Measurements from ENCODE around the gene RMP24.

Gene RMP24

DNA sequence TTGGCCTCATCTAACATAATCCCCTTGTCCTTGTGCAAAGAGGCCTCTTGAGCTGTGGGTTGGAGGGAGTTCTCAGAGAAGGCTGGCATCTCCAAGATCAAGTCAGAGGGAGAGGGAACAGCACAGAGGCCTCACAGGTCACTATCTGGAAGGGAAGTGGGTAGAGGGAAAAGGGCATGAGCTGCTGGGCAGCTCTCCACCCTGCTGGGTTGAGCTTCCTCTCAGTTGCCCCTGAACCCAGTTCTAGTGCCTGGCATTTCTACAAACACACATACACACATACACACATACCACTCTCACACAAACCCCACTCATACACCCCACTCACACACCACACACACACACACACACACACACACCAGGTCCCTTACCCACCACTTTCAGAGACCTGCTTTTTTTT lies 30.3 kb upstream of the RMP24 start:
- TF ChIP-seq, protein P1, sequence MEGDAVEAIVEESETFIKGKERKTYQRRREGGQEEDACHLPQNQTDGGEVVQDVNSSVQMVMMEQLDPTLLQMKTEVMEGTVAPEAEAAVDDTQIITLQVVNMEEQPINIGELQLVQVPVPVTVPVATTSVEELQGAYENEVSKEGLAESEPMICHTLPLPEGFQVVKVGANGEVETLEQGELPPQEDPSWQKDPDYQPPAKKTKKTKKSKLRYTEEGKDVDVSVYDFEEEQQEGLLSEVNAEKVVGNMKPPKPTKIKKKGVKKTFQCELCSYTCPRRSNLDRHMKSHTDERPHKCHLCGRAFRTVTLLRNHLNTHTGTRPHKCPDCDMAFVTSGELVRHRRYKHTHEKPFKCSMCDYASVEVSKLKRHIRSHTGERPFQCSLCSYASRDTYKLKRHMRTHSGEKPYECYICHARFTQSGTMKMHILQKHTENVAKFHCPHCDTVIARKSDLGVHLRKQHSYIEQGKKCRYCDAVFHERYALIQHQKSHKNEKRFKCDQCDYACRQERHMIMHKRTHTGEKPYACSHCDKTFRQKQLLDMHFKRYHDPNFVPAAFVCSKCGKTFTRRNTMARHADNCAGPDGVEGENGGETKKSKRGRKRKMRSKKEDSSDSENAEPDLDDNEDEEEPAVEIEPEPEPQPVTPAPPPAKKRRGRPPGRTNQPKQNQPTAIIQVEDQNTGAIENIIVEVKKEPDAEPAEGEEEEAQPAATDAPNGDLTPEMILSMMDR (IDR thresholded peaks at IDR 0.05; ENCODE audit: insufficient read depth, low read length, missing control alignments), result no peak
- ChIA-PET CTCF (interaction anchor here (1.2 to 2.0 kb wide), 2 partner anchors 8 to 19 kb away, joined by 3 to 19 read pairs; no protein-coding TSS in a partner anchor), POLR2A (no interaction called here)
- H3K4me3 ChIP-seq (ENCODE audit: low read depth, low read length), result no peak overlapping the region
- no peak for DNase-seq (ENCODE audit: low read depth, low spot score)

DNA sequence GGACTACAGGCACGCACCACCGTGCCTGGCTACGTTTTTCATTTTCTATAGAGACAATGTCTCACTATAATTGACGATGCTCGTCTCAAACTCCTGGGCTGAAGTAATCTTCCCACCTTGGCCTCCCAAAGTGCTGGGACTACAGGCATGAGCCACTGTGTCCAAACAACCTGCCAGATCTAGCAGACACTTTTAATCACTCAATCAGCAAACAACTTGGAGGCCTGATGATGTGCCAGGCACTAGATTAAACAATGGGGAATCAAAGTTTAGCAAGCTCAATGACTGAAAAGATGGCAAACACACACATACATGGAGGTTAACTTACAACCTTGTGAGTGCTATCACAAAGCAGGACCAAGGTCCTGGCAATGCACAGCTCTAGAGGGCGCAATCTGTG lies 29.8 kb upstream of the RMP24 start:
- H3K4me3 ChIP-seq (ENCODE audit: low read depth, low read length), result no peak overlapping the region
- CTCF ChIA-PET, result interaction anchor here (2.0 kb wide), 1 partner anchor 8 kb away, joined by 19 read pairs; no protein-coding TSS in a partner anchor

DNA sequence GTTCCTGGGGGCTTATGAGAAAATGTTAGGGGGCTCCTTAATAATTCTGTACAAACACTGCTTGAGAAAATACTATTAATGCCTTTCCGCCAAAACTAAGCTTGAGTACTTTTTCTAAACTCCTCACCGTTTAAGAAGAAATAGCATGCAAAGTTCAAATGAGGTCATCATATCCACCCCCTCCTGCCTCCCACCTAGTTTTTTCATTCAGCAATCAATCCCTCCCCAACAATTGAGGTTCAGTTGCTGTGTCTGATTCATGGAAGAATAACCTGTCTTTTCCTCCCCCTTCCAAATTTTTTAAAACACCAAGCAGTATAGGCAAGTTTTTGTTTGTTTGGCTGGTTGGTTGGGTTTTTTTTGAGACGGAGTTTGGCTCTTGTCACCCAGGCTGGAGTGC lies 24.4 kb upstream of the RMP24 start:
- DNase-seq (ENCODE audit: low read depth, low spot score), result no peak
- CTCF ChIA-PET, result interaction anchor here (1.2 to 1.5 kb wide), 2 partner anchors 192 to 561 kb away, joined by 3 read pairs; no protein-coding TSS in a partner anchor
- TF ChIP-seq, protein P1 (IDR thresholded peaks at IDR 0.05; ENCODE audit: insufficient read depth, low read length, missing control alignments), result no peak
- no peak overlapping the region for H3K4me3 ChIP-seq (ENCODE audit: low read depth, low read length)
- POLR2A ChIA-PET, result no interaction called here

More for the DNA sequence above, 29.8 kb upstream of the RMP24 start:
- DNase-seq (ENCODE audit: low read depth, low spot score), result no peak
- POLR2A ChIA-PET, result no interaction called here
- TF ChIP-seq, protein P1 (IDR thresholded peaks at IDR 0.05; ENCODE audit: insufficient read depth, low read length, missing control alignments), result no peak

DNA sequence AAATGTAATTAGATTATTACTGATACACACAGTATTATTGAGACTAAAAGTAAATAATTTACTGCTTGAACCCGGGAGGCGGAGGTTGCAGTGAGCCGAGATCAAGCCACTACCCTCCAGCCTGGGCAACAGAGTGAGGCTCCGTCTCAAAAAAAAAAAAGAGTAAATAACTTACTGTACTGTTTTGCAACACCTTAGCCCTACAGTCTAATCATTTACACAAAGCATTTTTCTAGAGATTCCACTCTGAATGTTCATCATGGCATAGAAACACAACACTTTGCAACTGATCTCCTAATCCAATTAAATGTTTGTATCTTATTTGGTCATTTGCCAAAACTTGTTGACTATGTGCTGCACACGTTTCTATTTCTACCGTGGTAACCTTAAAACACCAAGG lies 23.4 kb upstream of the RMP24 start:
- ChIA-PET POLR2A (no interaction called here), CTCF (interaction anchor here (1.6 to 2.1 kb wide), 5 partner anchors 11 to 563 kb away, joined by 4 to 22 read pairs (median 17); partner anchors contain the start of gene RMP24)
- TF ChIP-seq, protein P1 (IDR thresholded peaks at IDR 0.05; ENCODE audit: insufficient read depth, low read length, missing control alignments), result no peak
- H3K4me3 ChIP-seq (ENCODE audit: low read depth, low read length), result no peak overlapping the region
- no peak for DNase-seq (ENCODE audit: low read depth, low spot score)

DNA sequence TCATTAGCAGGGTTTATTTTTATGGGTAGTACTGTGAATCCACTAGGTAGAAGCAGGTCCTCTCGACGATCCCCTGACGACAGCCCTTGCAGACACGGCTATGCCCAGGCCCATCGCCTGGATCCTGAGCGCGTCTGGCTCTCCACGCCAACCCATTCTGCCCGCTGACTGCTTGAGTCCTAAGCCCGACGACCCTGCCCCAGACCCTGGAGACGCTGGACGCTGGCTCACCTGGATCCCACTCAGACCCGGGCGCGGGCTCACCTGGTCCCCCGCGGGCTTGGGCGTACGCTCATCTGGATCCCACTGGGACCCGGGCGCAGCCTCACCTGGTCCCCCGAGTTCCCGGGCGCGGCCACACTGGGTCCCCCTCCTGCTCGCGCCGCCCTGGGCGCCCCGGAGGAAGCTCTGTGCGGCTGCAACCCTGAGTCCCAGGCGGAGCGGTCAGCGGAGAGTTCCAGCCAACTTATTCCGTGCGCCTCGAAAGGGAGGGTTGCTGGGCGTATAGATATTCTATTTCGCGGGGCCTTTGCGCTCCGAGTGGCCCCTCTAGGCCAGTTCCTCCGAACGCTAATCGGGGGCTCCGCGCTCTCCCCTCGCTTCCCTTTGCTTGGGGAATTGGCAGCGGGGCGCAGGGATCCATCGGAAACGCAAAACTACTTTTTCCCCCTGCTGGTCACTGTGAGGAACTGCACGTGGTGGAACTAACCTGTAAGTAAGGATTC lies 22.4 kb upstream of the RMP24 start:
- ChIA-PET POLR2A (no interaction called here), CTCF (interaction anchor here (0.6 to 2.1 kb wide), 28 partner anchors 8 to 944 kb away, joined by 3 to 22 read pairs (median 4); partner anchors contain the start of gene RMP24)
- TF ChIP-seq, protein P1 (IDR thresholded peaks at IDR 0.05; ENCODE audit: insufficient read depth, low read length, missing control alignments), result peak; percentile 85
- no peak for DNase-seq (ENCODE audit: low read depth, low spot score)
- peak overlapping the region; percentile 66 for H3K4me3 ChIP-seq (ENCODE audit: low read depth, low read length)

DNA sequence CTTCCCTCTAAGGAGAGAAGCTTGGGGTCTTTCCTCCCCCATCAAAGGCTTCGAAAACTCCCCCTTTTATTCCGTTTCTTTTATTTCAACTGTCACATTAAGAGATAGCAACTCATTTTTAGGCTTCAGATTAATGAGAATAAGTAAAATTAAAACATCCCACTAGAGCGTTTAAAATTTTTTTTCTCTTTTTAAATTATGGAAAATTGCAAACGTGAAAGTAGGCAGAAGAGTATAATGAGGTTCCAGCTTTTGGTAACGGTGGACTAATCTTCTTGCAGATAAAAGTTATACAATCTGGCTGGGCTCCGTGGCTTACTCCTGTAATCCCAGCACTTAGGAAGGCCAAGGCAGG lies 21.9 kb upstream of the RMP24 start:
- TF ChIP-seq, protein P1 (IDR thresholded peaks at IDR 0.05; ENCODE audit: insufficient read depth, low read length, missing control alignments), result no peak
- POLR2A ChIA-PET, result no interaction called here
- CTCF ChIA-PET, result interaction anchor here (0.6 to 2.1 kb wide), 29 partner anchors 9 to 944 kb away, joined by 3 to 22 read pairs (median 4); partner anchors contain the start of gene RMP24
- DNase-seq (ENCODE audit: low read depth, low spot score), result no peak
- H3K4me3 ChIP-seq (ENCODE audit: low read depth, low read length), result no peak overlapping the region

Data from AG04449 (cell line).